DMS 273 treated with DMSO at 0.1 percent for 48 hours (cell line): ENCODE results near the gene CEP104.

Experiments
- DNase-seq: peaks from one replicate; lab custom pipeline; 2025; lab: John Stamatoyannopoulos, UW

CEP104 gene

DNA sequence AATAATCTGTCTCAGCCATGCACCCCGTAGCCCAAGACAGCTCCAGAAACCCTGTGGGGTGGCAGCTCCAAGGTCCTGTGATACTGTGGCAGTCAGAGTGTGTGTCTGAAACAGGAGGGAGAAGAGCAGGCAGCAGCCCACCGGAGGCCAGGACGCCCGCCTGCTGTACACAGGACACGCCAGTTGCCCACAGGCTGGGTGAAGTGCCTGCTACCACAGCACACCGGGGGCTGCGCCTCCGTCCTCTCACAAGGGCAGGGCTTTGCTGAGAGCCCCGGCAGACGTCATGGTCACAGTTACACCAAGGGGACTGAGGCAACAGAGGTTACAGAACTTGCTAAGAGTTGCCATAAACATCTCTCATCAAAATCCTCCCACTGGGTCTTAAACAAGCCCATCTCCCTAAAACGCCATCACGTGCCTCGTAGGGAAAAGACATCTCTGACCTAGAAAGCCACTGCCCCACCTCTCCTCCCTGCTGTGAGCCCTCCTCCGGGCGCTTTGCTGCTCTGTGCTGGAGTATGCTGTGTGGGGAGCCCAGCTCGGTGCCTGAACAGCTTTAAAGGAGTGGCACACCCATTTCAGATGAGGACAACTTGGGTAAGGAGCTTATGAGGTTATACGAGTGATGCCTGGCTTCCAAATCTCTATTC is 37.7 kb upstream of the CEP104 start:
- DNase-seq: no peak

DNA sequence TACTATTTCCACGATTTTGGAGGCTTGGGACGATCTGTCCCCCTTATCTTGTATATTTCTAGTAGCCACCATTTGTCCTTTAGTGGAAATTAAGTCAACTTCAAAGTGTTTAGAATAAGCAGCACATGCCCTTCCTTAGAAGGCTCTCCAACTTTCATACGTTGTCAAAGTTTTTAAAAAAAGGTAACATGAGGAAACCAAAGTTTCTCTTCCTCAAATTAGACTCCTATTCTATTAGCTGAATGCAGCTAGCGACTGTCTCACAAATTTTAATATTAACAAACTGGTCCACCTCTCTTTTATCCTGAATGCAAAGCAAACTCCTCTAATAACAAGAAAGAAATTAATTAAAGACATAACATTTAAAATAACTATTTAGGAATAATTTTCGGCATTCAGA is 36.2 kb upstream of the CEP104 start:
- no peak for DNase-seq

GRCh38 chr1:3892748-3893147 is 35.7 kb upstream of the CEP104 start:
- no peak for DNase-seq

- no peak for DNase-seq
Observed at GRCh38 chr1:3891329-3891865, 34.4 kb upstream of the CEP104 start.

- no peak for DNase-seq
Observed at GRCh38 chr1:3890389-3891328, 33.6 kb upstream of the CEP104 start.

DNA sequence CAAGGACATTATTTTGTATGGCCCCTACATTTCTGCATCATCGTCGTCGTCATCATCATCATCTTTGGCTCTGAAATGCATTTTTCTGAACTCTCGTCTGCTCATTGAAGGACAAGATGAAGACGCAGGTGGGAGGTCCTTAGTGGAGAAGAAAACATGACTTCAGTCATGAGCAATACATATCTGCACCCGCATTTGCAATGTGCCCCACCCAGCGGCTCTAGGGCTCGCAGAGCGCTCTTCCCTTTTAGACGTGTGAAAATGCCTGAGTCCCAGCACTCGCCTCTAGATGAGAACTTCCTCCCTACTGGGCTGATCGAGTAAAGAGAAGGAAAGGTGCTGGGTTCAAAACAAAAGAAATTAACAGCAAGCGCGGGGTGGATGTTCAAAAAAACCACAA is 32.9 kb upstream of the CEP104 start:
- DNase-seq: no peak

DNA sequence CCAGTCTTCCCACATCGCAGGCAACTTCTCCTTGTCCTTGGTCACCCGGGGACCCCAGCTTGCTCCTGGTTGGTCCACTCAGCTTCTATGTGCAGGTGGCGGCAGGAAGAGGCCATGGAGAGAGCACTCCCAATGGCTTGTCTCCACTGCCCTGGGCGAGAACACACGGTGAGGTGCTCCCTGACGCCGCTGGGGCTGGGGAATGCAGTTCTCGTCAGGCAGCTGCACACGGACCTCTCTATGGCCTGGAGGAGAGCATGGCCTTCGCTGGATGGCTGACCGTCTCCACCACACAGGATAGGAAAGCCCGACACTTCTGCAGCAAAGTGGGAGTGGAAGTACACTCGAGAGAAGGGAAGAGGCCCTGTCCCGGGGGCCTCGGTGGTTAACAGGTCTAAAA is 31.3 kb upstream of the CEP104 start:
- no peak for DNase-seq

DNA sequence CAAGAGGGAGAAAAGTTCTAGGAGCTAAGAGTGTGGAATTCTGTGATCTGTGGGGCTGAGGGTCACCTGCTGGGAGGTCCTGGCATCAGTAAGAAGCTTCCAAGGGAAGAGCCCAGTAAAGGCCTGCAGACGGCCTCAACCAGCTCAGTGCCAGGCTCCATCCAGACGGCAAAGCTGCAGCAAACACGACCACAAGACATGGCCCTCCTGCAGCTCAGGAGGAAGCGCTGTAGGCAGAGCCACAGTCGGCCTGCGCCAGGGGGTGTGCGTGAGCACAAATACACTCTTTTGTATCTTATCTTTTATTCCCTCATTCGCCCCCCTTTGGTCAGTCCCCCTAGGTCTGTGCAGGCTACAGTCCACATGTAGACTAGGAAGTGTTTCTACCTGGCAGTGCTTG is 29.7 kb upstream of the CEP104 start:
- DNase-seq: no peak

- no peak for DNase-seq
Observed at GRCh38 chr1:3886106-3886670, 29.2 kb upstream of the CEP104 start.

DNA sequence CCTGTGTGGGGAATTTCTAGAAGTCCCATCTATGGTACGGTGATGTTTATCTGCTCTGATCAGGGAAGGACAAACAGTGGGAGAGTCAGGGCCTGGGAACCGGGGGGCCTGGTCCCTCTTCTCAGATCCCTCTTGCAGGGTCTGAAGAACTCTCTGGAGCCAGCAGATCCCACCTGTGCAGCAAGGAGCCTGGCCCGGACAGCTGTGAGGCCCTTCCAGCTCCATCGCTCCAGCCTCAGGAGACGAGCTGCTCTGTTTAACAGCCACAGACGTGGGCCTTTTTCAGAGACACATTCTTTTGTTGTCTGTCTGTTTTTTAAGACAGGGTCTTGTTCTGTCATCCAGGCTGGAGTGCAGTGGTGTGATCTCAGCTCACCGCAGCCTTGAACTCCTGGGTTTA is 28.6 kb upstream of the CEP104 start:
- no peak for DNase-seq

GRCh38 chr1:3884966-3885365 is 28.0 kb upstream of the CEP104 start:
- no peak for DNase-seq

- no peak for DNase-seq
Observed at GRCh38 chr1:3883194-3883925, 26.3 kb upstream of the CEP104 start.

DNA sequence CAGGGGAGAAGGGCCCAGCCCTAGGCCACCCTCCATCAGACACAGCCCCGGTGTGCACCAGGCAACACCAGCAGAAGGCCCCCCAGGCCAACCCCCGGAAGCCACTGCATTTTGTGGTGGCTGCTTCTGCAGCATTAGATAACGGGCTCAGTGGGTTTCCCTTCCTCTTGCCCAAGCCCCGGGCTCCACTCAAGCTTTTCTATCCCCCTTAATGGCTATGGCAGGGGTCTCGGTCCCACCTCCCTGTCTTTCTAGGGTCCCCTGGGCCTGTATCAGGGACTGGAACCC is 24.1 kb upstream of the CEP104 start:
- no peak for DNase-seq

GRCh38 chr1:3880429-3881192 is 23.6 kb upstream of the CEP104 start:
- no peak for DNase-seq

DNA sequence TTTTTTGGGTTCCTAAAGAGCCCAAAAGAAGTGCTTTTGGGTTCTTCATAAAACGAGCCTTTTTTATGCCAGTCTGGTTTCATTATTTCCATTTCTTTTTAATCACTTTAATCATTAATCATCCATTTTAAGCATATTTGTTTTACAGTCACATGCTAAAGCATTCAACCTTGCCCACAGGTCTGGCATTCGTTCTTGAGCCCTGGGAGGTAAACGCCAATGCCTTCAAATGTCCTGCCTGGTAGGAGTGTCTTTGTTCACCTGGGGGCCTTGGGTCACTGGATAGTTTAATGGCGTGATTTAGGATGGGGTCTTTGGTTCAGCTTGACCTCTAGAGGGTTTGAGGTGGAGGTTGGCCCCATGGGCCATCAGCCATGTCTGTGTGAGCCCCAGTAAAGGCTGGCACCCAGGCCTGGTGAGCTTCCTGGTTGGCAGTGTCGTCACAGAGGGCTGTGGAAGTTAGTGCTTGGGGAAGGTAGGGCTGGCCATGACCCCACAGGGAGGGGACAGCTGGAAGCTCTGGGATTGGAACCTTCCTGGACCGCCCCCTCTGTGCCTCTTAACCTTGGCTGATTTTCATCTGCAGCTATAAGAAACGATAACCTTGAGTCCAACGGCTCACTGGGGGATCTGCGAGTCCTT is 22.9 kb upstream of the CEP104 start:
- no peak for DNase-seq

DNA sequence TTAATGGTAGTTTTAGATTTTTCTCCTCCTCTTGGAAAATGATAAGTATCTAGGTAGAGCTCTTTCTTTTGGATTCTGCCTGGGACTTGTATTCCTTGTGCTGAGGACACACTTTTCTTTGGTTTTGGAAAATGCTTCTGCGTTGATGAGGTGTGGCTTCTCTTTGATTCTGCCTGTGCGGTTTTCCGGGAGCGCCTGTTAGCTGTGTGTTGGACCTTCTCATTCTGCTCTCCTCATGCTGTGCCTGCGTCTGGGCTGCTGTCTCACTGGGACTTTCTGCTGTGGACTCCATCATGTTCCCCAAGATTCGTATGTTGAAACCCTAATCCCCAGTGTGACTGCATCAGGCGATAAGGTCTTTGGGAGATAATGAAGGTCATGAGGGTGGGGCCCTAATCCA is 22.1 kb upstream of the CEP104 start:
- DNase-seq: no peak

GRCh38 chr1:3876716-3877115 is 19.7 kb upstream of the CEP104 start:
- no peak for DNase-seq

- DNase-seq: no peak
Observed at GRCh38 chr1:3874736-3875135, 17.7 kb upstream of the CEP104 start.

DNA sequence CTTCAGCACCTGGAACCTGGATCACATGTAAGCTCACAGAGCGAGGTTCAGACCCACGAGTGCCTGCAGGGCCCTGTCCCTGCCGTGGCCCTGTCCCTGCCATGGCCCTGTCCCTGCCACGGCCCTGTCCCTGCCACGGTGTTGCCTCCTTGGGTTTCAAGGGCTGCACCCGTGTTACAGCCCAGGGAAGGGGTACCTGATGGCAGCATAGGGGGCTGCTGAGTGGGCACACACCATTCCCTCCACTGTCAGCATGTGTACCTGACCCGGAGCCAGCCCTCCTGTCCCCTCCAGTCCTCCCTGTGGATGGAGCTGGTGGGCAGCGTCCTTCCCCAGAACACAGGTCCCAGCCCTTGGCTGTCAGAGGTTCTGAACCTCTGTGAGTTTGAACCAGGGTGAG is 15.5 kb upstream of the CEP104 start:
- DNase-seq: no peak

GRCh38 chr1:3871451-3871805 is 14.4 kb upstream of the CEP104 start:
- no peak for DNase-seq

DNA sequence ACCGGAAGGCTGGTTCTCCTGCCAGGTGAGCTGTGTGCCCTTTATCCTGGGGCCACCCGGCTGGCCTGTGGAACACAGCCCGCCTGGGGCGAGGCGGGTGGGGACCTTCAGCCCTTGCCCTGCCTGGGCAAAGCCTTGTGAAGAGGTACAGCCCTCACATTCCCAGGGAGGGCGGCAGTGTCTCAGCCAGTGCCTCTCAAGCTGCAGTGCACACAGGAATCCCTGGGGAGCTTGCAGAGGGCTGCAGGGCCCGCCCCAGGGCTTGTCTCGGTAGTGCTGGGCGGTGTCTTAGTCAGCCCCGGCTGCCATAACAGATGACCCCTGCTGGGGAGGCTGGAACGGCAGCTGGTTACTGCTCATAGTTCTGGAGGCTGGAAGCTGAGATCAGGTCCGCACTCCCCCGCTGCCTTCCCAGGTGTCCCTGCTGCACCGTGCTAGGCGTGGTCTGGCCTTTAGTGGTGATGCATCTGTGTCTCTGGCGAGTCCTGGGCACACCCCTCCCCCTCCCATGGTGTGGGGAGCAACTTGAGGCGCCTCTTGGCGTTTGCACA is 12.8 kb upstream of the CEP104 start:
- no peak for DNase-seq
